ENCODE results near the gene TFDP2.

Gene TFDP2

GRCh38 chr3:142148792-142149672, at the start of gene TFDP2:
TSS of gene TFDP2 (minus strand) at chr3:142149544. CDS start at chr3:142101749, 47,795 bp downstream.
- H3K4me3 Mint-ChIP-seq = peak within 1 kb of the TSS; percentile 96
- no peaks in the 10 kb centered on the region for H3K36me3 Mint-ChIP-seq
- no peaks in the 10 kb centered on the region for H3K9me3 Mint-ChIP-seq
- no peaks in the 10 kb centered on the region for H3K27me3 Mint-ChIP-seq
- H3K27ac Mint-ChIP-seq = peak within 1 kb of the TSS; percentile 84
- peaks cover 32% of the 10 kb centered on the region for H3K4me1 Mint-ChIP-seq
- ATAC-seq = peak; percentile 99

GRCh38 chr3:142188846-142189245, 39.5 kb upstream of the TFDP2 start:
- no peaks in the 10 kb centered on the region for H3K4me1 Mint-ChIP-seq
- no peak overlapping the region for H3K4me3 Mint-ChIP-seq
- H3K9me3 Mint-ChIP-seq = no peaks in the 10 kb centered on the region
- no peaks in the 10 kb centered on the region for H3K27me3 Mint-ChIP-seq
- no peak overlapping the region for H3K27ac Mint-ChIP-seq
- peaks cover 24% of the 10 kb centered on the region for H3K36me3 Mint-ChIP-seq
- ATAC-seq = no peak

GRCh38 chr3:142180761-142181362, 31.5 kb upstream of the TFDP2 start:
- H3K27ac Mint-ChIP-seq = no peak overlapping the region
- H3K27me3 Mint-ChIP-seq = no peaks in the 10 kb centered on the region
- H3K36me3 Mint-ChIP-seq = peaks cover 34% of the 10 kb centered on the region
- no peak overlapping the region for H3K4me3 Mint-ChIP-seq
- H3K4me1 Mint-ChIP-seq = no peaks in the 10 kb centered on the region
- ATAC-seq = no peak
- H3K9me3 Mint-ChIP-seq = no peaks in the 10 kb centered on the region

GRCh38 chr3:142175478-142175877, 26.1 kb upstream of the TFDP2 start:
- Mint-ChIP-seq H3K9me3 (no peaks in the 10 kb centered on the region), H3K4me1 (no peaks in the 10 kb centered on the region), H3K4me3 (no peak overlapping the region), H3K27me3 (no peaks in the 10 kb centered on the region), H3K36me3 (peaks cover 44% of the 10 kb centered on the region), H3K27ac (no peak overlapping the region)
- no peak for ATAC-seq

GRCh38 chr3:142174559-142174958, 25.2 kb upstream of the TFDP2 start:
- no peak overlapping the region for H3K27ac Mint-ChIP-seq
- no peaks in the 10 kb centered on the region for H3K9me3 Mint-ChIP-seq
- peaks cover 43% of the 10 kb centered on the region for H3K36me3 Mint-ChIP-seq
- H3K4me1 Mint-ChIP-seq = no peaks in the 10 kb centered on the region
- H3K4me3 Mint-ChIP-seq = no peak overlapping the region
- ATAC-seq = no peak
- H3K27me3 Mint-ChIP-seq = no peaks in the 10 kb centered on the region

- Mint-ChIP-seq H3K4me3 (no peak overlapping the region), H3K27ac (no peak overlapping the region), H3K9me3 (no peaks in the 10 kb centered on the region), H3K36me3 (peaks cover 37% of the 10 kb centered on the region), H3K4me1 (no peaks in the 10 kb centered on the region), H3K27me3 (no peaks in the 10 kb centered on the region)
- no peak for ATAC-seq
Observed at GRCh38 chr3:142168514-142168913, 19.2 kb upstream of the TFDP2 start.

GRCh38 chr3:142165194-142165593, 15.8 kb upstream of the TFDP2 start:
- no peaks in the 10 kb centered on the region for H3K27me3 Mint-ChIP-seq
- H3K36me3 Mint-ChIP-seq = peaks cover 36% of the 10 kb centered on the region
- H3K27ac Mint-ChIP-seq = no peak overlapping the region
- no peak for ATAC-seq
- H3K4me1 Mint-ChIP-seq = no peaks in the 10 kb centered on the region
- H3K4me3 Mint-ChIP-seq = no peak overlapping the region
- H3K9me3 Mint-ChIP-seq = no peaks in the 10 kb centered on the region

- Mint-ChIP-seq H3K27me3 (no peaks in the 10 kb centered on the region), H3K4me1 (no peaks in the 10 kb centered on the region), H3K9me3 (no peaks in the 10 kb centered on the region), H3K27ac (no peak overlapping the region), H3K36me3 (peaks cover 14% of the 10 kb centered on the region), H3K4me3 (no peak overlapping the region)
- no peak for ATAC-seq
Observed at GRCh38 chr3:142159083-142159740, 9.9 kb upstream of the TFDP2 start.

- Mint-ChIP-seq H3K4me3 (no peak overlapping the region), H3K27me3 (no peaks in the 10 kb centered on the region), H3K9me3 (no peaks in the 10 kb centered on the region), H3K4me1 (peaks cover 6% of the 10 kb centered on the region), H3K27ac (no peak overlapping the region), H3K36me3 (no peaks in the 10 kb centered on the region)
- no peak for ATAC-seq
Observed at GRCh38 chr3:142154186-142154585, 4.8 kb upstream of the TFDP2 start.

- Mint-ChIP-seq H3K27me3 (no peaks in the 10 kb centered on the region), H3K4me3 (no peak overlapping the region), H3K36me3 (no peaks in the 10 kb centered on the region), H3K4me1 (peaks cover 21% of the 10 kb centered on the region), H3K9me3 (no peaks in the 10 kb centered on the region), H3K27ac (no peak overlapping the region)
- ATAC-seq = no peak
Observed at GRCh38 chr3:142152384-142152783, 3.0 kb upstream of the TFDP2 start.

- no peak for ATAC-seq
- no peaks in the 10 kb centered on the region for H3K9me3 Mint-ChIP-seq
Observed at GRCh38 chr3:142151828-142152227, 2.5 kb upstream of the TFDP2 start.

GRCh38 chr3:142151240-142151639, 1.9 kb upstream of the TFDP2 start:
- H3K4me3 Mint-ChIP-seq = no peak overlapping the region
- H3K9me3 Mint-ChIP-seq = no peaks in the 10 kb centered on the region
- H3K36me3 Mint-ChIP-seq = no peaks in the 10 kb centered on the region
- no peak for ATAC-seq
- H3K27me3 Mint-ChIP-seq = no peaks in the 10 kb centered on the region
- H3K27ac Mint-ChIP-seq = no peak overlapping the region
- peaks cover 24% of the 10 kb centered on the region for H3K4me1 Mint-ChIP-seq

More at GRCh38 chr3:142151828-142152227, 2.5 kb upstream of the TFDP2 start:
- Mint-ChIP-seq H3K4me1 (peaks cover 24% of the 10 kb centered on the region), H3K27ac (no peak overlapping the region), H3K27me3 (no peaks in the 10 kb centered on the region), H3K4me3 (no peak overlapping the region), H3K36me3 (no peaks in the 10 kb centered on the region)

- ATAC-seq = no peak
- H3K4me1 Mint-ChIP-seq = peaks cover 24% of the 10 kb centered on the region
- no peaks in the 10 kb centered on the region for H3K36me3 Mint-ChIP-seq
- peak overlapping the region; percentile 84 for H3K27ac Mint-ChIP-seq
- H3K4me3 Mint-ChIP-seq = peak overlapping the region; percentile 47
- H3K9me3 Mint-ChIP-seq = no peaks in the 10 kb centered on the region
- H3K27me3 Mint-ChIP-seq = no peaks in the 10 kb centered on the region
Observed at GRCh38 chr3:142150271-142150670, 927 bp upstream of the TFDP2 start.

- H3K27ac Mint-ChIP-seq = peak overlapping the region; percentile 84
- H3K9me3 Mint-ChIP-seq = no peaks in the 10 kb centered on the region
- no peaks in the 10 kb centered on the region for H3K36me3 Mint-ChIP-seq
- H3K27me3 Mint-ChIP-seq = no peaks in the 10 kb centered on the region
- peaks cover 30% of the 10 kb centered on the region for H3K4me1 Mint-ChIP-seq
- peak overlapping the region; percentile 96 for H3K4me3 Mint-ChIP-seq
- ATAC-seq = no peak
Observed at GRCh38 chr3:142149673-142149992, 289 bp upstream of the TFDP2 start.

- H3K27ac Mint-ChIP-seq = peak overlapping the region; percentile 84
- H3K36me3 Mint-ChIP-seq = no peaks in the 10 kb centered on the region
- peak overlapping the region; percentile 96 for H3K4me3 Mint-ChIP-seq
- H3K27me3 Mint-ChIP-seq = no peaks in the 10 kb centered on the region
- no peak for ATAC-seq
- no peaks in the 10 kb centered on the region for H3K9me3 Mint-ChIP-seq
- H3K4me1 Mint-ChIP-seq = peaks cover 32% of the 10 kb centered on the region
Observed at GRCh38 chr3:142148044-142148791, 1.1 kb downstream of the TFDP2 start.
